NCI-H1436 (cell line): ENCODE data around the gene PLIN3.
"Not testable (repeated sequence)": the region's sequence is repeated elsewhere in the genome, so short reads cannot be mapped to it uniquely, and the experiment has no call there.

ENCODE experiments used
- DNase-seq: peaks from one replicate; lab custom pipeline; 2025; lab: John Stamatoyannopoulos, UW

PLIN3 gene

DNA sequence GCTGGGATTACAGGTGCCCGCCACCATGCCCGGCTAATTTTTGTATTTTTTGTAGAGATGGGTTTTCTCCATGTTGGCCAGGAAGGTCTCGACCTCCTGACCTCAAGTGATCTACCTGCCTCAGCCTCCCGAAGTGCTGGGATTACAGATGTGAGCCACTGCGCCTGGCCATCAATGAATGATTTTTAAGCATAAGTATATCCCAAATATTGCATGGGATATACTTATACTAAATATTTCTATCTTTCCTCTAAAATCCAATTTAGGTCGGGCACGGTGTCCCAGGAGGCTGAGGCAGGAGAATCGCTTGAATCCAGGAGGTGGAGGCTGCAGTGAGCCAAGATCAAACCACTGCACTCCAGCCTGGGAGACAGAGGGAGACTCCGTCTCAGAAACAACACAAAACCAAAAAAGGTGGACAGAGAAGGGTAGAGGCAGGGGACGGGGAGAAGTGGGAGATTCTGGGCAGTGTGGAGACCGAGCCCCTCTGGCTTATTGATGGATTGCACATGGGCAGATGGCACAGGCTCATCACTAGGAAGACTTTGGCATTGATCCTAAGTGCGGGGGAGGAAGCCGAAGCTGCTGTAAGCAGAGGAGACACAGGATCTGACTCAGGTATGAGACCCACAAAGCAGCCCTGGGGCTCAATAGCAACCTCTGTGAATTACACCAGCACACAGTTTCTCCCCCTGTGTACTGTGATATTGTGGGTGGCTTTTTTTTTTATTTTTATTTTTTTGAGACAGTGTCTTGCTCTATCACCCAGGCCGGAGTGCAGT, 21.8 kb upstream of the PLIN3 start:
- DNase-seq, result no peak

DNA sequence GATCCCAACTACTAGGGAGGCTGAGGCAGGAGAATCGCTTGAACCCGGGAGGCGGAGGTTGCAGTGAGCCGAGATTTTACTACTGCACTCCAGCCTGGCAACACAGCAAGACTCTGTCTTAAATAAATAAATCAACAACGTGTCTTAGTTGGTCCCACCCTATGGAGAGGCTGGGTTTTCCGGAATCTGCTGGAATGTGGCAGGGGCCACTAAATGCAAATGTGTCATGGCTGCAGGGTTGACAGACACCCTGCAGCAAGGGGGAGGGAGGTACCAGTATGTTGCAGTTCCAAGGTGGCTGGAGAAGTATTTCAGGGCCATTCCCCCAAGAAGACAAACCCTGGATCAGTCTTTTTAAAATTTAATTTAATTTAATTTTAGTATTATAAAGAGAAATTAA, 20.3 kb upstream of the PLIN3 start:
- DNase-seq, result not testable (repeated sequence)

DNA sequence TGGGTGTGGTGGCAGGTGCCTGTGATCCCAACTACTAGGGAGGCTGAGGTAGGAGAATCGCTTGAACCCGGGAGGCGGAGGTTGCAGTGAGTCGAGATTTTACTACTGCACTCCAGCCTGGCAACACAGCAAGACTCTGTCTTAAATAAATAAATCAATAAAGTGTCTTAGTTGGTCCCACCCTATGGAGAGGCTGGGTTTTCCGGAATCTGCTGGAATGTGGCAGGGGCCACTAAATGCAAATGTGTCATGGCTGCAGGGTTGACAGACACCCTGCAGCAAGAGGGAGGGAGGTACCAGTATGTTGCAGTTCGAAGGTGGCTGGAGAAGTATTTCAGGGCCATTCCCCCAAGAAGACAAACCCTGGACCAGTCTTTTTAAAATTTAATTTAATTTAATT, 17.5 kb upstream of the PLIN3 start:
- DNase-seq, result not testable (repeated sequence)

DNA sequence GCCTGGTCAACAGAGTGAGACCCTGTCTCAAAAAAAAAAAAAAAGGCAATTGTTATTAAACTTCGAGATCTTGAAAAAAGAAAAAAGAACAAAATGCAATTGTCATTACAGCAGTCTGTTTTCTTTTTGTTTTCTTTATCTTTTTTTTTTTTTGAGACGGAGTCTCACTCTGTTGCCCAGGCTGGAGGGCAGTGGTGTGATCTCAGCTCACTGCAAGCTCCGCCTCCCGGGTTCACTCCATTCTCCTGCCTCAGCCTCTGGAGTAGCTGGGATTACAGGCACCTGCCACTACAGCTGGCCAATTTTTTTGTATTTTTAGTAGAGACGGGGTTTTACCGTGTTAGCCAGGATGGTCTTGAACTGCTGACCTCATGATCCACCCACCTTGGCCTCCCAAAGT, 15.4 kb upstream of the PLIN3 start:
- not testable (repeated sequence) for DNase-seq

DNA sequence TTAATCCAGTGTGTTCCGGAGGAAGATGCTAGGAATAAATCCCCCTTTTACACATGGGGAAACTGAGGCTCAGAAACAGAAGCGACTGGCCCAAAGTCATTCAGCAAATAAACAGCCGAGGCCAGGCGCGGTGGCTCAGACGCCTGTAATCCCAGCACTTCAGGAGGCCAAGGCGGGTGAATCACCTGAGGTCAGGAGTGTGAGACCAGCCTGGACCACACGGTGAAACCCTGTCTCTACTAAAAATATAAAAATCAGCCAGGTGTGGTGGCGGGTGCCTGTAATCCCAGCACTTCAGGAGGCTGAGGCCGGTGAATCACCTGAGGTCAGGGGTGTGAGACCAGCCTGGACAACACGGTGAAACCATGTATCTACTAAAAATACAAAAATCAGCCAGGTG, 11.6 kb upstream of the PLIN3 start:
- no peak for DNase-seq

DNA sequence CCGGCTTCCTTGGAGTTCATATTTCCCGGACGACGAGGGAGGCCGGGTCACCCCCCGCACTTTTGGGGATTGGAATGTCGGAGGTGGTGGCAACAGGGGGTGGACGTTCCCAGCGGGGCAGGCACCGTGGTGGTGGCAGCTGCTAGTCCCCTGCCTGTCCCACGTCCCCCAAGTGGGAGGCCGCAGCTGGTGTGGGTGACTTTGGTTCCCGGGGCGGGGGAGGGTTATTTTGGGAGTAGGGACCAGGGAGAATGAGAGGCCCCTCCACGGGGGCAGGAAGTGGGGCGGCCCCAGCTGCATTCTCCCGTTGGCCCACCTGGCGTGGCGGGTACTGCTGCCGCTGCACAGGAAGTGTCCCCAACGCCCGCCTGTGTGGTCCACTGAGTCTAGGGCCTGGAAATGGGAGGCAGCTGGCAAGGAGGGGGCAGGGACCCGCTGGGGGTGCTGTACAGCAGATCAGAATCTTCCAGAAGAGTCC, 11.1 kb upstream of the PLIN3 start:
- no peak for DNase-seq

DNA sequence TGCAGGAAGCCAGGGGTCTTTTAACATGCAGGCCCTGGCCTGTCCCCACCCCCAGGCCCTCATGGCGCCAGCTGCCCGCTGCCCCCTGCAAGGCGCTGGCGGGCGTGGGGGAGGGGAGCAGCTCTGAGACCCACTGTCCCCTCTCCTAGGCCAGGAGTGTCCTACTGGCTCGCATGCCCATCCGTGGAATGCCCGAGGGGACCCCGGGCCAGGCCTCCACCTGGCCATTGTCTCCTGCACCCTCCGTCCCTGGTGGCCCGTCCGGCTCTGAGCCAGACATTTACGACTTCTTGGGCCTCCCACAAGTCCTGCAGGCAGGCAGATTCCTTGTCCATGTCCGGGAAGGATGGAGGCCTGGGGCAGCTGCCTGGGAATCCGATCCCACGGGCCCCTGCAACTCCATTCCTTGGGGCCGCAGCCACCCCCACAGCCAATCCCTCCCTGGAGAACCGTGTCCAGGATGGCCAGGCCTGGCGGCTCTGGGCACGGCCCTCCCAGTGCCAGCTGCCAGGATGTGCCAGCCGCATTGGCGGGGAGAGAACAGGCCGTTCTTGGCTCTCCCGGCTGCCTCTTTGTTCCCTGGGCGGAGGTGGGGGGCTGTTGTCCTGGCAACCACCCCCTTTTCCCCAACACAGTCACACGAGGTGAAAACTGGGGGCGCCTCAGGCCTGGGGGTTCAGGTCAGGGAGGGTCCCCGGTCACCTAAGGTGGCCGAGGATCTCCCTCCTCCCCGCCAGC, 10.5 kb upstream of the PLIN3 start:
- DNase-seq, result no peak

DNA sequence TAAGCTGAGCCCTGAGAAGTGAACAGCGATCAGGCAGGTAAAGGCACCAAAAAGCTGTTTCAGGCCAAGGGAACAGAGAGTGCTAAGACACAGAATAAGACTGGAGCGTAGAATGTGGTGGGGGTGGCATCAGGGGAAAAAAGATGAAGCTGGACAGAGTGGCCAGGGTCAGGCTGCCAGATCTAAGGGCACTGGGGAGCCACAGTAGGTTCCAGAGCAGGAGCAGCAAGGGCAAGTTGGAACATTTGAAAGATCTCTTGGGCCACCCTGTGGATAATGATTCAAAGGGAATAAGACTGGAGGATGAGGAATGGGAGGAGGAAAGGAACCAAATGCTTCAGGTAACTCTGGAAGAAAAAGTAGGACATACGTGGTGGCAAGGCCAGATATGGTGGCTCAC, 6.5 kb upstream of the PLIN3 start:
- DNase-seq, result no peak

DNA sequence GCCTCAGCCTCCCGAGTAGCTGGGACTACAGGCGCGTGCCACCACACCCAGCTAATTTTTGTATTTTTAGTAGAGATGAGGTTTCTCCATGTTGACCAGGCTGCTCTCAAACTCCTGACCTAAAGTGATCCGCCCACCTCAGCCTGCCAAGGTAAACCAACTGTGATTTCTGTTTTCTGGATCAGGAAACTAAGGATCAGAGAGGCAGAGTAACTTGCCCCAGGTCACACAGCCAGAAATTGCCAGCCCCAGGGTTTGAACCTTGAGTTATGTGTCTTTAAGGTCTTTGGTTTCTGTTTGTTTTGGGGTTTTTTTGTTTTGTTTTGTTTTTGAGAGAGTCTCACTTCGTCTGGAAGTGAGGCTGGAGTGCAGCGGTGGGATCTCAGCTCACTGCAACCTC, 4.2 kb upstream of the PLIN3 start:
- no peak for DNase-seq

DNA sequence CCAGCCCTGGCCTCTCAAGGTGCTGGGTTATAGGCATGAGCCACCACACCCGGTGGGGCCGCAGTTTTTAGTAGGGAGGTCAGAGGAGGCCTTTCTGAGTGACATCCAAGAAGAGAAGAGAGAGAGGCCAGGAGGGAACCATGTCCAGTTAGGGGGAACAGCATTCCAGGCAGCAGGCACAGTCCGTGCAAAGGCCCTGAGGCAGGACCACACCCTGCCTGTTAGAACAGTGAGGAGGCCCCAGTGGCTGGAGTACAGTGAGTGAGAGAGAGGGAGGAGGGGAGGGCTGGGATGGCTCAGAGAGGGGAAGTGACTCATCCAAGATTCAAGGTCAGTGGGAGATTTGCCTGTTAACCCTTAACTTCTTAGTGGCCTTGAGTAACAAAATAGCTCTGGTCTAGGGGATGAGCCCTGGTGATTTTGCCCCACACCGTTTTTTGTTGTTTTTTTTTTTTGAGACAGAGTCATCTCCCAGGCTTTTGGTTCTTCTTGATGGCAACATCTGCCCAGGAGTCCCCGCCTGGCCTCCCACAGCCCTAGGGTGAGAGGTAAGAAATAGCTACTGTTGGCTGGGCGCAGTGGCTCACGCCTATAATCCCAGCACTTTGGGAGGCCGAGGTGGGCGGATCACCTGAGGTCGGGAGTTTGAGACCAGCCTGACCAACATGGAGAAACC, 2.7 kb upstream of the PLIN3 start:
- no peak for DNase-seq

DNA sequence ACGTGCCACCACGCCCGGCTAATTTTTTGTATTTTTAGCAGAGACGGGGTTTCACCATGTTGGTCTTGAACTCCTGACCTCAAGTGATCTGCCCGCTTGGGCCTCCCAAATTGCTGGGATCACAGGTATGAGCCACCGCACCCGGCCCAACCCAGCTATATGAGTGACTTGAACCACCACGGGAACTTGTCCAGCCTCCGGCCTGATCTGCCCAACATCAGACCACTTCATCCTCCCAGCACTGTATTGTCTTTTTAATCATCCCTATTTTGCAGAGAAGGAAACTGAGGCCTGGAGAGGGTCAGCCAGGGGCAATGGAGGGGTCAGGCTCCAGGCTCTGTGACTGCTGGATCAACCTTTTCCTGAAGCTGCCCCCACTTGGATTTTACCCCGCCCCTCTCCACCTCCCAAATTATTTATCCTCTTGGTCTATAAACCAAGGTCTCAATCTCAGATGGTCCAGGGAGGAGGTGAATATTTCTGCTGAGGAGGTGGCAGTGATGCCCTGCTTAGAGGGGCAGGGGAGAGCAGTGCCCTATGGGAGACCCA, 893 bp upstream of the PLIN3 start:
- DNase-seq, result no peak

DNA sequence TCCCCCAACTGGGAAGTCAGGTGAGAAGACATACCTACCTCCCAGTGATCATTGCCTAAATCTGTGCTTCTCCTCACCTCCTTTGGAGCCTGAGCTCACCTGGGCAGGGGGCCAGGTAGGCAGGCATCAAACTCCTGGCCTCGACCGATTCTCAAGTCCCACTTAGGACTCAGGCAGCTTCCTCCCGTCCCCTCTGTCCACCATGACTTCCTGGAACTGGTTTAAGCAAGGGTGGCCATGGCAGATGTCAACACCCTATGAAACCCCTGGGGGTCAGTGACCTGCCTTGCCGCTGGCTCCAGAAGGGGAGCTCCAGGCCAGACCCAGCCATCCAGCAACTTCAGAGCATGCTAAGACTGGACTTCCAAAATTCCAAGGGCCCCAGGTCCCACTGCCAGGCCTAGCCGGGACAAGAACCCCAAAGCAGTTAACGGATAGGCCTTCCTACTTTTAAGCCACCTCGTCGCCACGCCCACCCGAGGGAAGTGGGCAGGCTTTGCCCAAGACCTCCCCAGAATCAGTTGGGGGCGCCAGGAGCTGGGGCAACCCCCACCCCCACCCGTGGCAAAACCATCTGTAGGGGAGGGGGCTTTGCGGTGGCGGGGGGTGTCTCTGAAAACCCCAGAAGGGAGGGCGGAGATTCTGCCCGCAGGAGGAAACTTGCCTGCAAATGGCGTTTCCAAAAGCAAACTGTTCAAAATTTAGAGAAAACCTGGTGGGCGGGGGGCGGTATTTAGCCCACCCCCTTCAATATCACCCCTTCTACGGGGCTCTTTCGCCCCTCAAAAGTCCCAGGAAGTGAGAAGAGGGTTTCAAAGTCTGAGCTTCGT, 657 bp downstream of the PLIN3 start:
- DNase-seq, result no peak

DNA sequence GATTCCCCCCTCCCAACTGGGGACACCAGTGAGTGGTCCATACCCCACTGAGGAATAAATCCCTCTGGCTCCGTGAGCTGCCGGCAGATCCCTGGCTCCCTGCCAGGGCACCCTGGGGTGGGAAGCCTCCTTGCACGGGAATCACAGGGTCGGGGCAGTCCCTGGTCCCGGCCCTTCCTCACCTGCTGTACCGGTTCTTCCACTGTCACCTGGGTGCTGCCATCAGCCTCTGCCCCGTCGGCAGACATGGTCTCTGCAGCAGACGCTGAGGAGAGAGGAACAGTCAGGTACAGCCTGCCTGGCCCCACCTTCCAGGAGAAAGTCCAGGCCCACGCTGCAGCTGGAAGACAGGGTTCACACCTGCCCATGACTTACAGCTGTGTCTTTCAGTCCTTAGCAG, 6.3 kb downstream of the PLIN3 start:
- DNase-seq, result no peak

DNA sequence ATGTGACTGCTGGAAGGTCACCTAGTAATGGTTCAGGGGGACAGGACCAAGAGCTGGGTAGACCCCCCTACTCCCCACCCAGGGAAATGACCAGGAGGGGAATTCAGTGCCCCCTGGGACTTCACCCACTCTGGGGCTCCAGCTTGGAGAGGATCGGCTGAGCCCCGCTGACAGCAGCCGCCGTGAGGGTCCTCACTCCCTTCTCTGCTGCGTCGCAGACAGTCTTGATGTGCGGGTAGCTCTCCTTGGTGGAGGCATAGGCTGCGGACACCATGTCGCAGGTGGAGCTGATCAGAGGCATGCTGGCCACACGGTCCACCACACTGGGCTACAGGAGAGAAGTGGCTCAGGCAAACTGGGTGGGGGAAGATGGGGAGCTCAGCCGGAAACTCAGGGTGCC, 7.8 kb downstream of the PLIN3 start:
- no peak for DNase-seq

DNA sequence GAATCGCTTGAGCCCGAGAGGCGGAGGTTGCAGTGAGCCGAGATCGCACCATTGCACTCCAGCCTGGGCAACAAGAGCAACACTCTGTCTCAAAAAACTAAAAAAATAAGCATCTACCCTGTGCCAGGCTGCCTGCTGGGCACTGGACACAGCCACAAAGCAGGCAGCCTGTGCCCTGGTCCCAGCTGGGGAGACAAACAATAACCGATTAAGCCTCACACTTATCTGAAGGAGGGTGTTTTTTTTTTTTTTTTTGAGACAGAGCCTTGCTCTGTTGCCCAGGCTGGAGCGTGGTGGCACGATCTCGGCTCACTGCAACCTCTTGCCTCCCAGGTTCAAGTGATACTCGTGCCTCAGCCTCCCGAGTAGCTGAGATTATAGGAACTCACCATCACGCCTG, 11.0 kb downstream of the PLIN3 start:
- DNase-seq, result not testable (repeated sequence)

DNA sequence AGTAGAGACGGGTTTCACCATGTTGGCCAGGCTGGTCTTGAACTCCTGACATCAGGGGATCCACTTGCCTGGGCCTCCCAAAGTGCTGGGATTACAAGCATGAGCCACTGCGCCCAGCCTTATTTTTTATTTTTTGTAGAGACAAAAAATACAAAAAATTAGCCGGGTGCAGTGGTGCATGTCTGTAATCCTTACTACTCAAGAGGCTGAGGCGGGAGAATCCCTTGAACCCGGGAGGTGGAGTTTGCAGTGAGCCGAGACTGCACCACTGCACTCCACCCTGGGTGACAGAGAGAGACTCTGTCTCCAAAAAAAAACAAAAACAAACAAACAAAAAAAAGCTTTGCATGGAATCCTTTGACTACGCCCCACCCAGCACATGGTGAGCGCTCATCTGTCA, 14.0 kb downstream of the PLIN3 start:
- not testable (repeated sequence) for DNase-seq

DNA sequence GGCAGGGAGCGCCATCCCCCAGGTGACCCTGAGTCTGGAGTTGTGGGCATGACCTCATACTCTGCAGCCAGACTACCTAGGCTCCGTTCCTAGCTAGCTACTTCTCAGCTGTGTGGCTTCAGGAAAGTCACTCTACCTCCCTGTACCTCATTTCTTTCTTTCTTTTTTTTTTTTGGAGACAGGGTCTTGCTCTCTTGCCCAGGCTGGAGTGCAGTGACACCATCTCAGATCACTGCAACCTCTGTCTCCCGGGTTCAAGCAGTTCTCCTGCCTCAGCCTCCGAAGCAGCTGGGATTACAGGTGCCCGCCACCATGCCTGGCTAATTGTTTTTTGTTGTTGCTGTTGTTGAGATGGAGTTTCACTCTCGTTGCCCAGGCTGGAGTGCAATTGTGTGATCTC, 15.0 kb downstream of the PLIN3 start:
- no peak for DNase-seq

DNA sequence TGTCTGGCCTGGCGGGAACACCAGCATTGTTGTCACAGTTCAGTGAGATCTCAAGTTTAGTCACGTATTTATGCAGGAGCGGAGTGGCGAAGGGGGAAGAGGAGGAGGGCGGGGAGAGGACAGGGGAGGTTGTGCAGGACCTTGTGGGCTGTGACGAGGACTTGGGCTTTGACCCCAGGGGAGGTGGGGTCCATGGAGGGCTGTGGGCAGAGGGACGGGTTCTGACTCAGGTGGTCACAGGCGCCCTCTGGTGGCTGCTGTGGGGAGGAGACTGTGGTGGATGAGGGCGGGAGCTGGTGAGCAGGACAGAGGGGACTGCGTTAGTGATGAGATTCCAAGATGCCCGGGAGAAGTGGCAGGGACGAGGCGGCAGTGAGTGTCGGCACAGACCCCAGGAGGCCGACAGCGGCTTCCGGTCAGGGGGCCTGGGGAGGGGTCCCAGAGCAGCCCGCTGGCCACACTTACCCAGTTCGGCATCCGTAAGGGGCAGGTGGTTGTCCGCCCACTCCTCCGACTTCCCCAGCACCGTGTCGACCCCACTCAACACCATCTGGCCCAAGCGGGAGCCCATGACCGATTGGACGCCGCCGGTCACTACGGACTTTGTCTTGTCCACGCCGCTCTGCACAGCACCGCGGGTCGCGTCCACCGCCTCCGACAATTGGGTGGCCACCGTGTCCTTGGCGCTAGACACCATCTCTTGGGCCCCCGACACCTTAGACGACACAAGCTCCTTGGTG, 15.7 kb downstream of the PLIN3 start:
- peak; percentile 75 for DNase-seq

DNA sequence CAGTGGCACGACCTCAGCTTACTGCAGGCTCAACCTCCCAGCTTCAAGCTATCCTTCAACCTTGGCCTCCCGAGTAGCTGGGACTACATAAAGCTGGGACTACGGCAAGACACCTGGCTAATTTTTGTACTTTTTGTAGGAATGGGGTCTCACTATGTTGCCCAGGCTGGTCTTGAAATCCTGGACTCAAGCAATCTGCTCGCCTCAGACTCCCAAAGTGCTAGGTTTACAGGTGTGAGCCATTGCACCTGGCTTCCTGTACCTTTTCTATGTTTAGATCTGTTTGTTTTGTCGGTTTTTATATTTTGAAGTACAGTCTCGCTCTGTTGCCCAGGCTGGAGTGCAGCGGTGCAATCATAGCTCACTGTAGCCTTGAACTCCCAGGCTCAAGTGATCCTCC, 18.4 kb downstream of the PLIN3 start:
- no peak for DNase-seq

DNA sequence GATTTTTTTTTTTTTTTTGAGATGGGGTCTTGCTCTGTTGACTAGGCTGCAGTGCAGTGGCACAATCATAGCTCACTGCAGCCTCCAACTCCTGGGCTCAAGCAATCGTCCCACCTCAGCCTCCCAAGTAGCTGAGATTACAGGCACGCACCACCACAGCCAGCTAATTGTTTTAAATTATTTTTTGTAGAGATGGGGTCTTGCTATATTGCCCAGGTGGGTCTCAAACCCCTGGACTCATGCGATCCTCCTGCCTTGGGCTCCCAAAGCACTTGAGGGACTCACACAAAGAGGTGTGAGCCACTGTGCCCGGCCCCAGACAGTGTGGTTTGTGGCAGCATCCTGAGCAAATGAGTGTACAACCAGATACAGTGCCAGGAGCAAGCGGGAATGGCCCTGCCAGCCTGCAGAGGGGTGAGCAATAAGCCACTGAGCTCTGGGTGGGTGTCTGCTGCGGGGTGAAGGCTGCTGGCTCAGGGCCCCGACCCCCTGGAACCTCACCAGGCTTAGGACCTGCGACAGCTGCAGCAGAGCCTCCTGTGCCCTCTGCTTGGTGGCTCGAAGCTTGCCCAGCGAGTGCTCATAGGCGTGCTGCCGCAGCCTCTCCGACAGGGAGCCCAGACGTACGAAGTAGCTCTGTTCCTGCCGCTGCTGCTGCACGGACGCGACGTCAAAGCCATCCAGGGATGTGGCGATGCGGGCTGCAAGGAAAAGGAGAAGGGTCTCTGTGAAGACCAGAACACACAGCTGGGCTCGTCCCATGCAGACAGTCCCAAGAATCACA, 20.1 kb downstream of the PLIN3 start:
- no peak for DNase-seq
